ENCODE measurements around the gene TACC2.

Gene TACC2

DNA sequence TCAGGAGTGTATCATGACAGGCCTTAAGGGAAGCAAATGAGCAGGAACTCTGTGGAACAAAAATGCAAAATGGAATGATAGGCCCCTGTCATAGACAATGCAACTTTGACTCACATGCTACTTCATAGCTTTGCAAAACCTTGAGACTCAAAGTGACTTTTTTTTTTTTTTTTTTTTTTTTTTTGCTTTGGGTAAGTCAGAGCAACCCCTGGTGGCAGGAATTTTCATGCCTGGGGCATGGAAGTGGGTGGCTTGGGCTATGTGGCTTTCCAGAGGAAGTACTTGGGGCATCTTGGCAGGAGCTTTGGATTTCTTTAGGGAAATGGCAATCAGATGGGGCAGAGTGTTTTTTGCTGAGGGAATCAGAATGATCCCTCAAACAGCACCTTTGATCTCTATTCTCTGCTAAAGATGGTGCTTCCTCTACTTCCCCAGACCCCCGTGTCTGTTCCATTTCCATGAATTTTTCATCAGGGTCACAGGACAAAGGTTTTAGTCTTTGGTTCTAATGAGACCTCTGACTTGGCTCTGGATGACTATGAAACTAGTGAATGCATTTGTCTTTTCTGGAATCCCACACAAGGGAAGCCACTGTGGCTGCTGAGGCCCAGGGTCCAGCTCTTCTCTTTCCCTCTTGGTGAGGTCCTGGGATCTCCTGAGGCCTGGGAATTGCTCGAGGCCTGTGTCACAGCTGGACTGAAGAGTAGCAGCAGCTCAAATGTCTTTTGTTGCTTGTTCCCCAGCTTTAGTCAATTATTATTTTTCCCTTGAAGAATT, 62.8 kb downstream of the TACC2 start:
- peak; percentile 52 for DNase-seq (ENCODE audit: low read depth)
- peak; percentile 63 for TF ChIP-seq CTCF (IDR thresholded peaks at IDR 0.05; ENCODE audit: control insufficient read depth, extremely low read depth, insufficient read depth)
- H3K4me3 ChIP-seq (ENCODE audit: low read depth, low read length) = no peak overlapping the region

- no peak overlapping the region for H3K4me3 ChIP-seq (ENCODE audit: low read depth, low read length)
- TF ChIP-seq CTCF (IDR thresholded peaks at IDR 0.05; ENCODE audit: control insufficient read depth, extremely low read depth, insufficient read depth) = no peak
- DNase-seq (ENCODE audit: low read depth) = no peak
Measured at GRCh38 chr10:122052701-122053100, 63.7 kb downstream of the TACC2 start.

- no peak for TF ChIP-seq CTCF (IDR thresholded peaks at IDR 0.05; ENCODE audit: control insufficient read depth, extremely low read depth, insufficient read depth)
- no peak for DNase-seq (ENCODE audit: low read depth)
- no peak overlapping the region for H3K4me3 ChIP-seq (ENCODE audit: low read depth, low read length)
Measured at GRCh38 chr10:122053314-122053713, 64.4 kb downstream of the TACC2 start.

- no peak overlapping the region for H3K4me3 ChIP-seq (ENCODE audit: low read depth, low read length)
- no peak for DNase-seq (ENCODE audit: low read depth)
- peak; percentile 19; the same call in 1 of the 2 replicates for TF ChIP-seq CTCF (IDR thresholded peaks at IDR 0.05; ENCODE audit: control insufficient read depth, extremely low read depth, insufficient read depth)
Measured at GRCh38 chr10:122054048-122055025, 65.4 kb downstream of the TACC2 start.

- H3K4me3 ChIP-seq (ENCODE audit: low read depth, low read length) = no peak overlapping the region
- DNase-seq (ENCODE audit: low read depth) = no peak
- no peak for TF ChIP-seq CTCF (IDR thresholded peaks at IDR 0.05; ENCODE audit: control insufficient read depth, extremely low read depth, insufficient read depth)
Measured at GRCh38 chr10:122055252-122055651, 66.3 kb downstream of the TACC2 start.

GRCh38 chr10:122056431-122057094, 67.6 kb downstream of the TACC2 start:
- no peak overlapping the region for H3K4me3 ChIP-seq (ENCODE audit: low read depth, low read length)
- DNase-seq (ENCODE audit: low read depth) = no peak
- TF ChIP-seq CTCF (IDR thresholded peaks at IDR 0.05; ENCODE audit: control insufficient read depth, extremely low read depth, insufficient read depth) = no peak

Data from LNCaP clone FGC (cell line).